Measurements from ENCODE around the gene MEIOC.
"Not testable (repeated sequence)": the region's sequence is repeated elsewhere in the genome, so short reads cannot be mapped to it uniquely, and the experiment has no call there.

- not testable (repeated sequence) for TF ChIP-seq POLR2A, CTCF (IDR thresholded peaks at IDR 0.05)
These were observed 34.6 kb downstream of the MEIOC start for GRCh38 chr17:44690746-44691306.
